Measurements from ENCODE around the gene CRTAP.

GRCh38 chr3:33077976-33078375 is 35.8 kb upstream of the CRTAP start:
- TF ChIP-seq CTCF (conservative IDR thresholded peaks at IDR 0.05) (no peak), ZFX (IDR thresholded peaks at IDR 0.05) (no peak)

Data from C4-2B (cell line).